ENCODE results near the gene MRPL41. TPM values are rescaled to one million over a fixed set of nuclear protein-coding genes. Genes with fewer than 3 reads are reported as not detected.
A peak's percentile ranks its signal among the peaks of the same experiment; 100 is the strongest.
"Not testable (repeated sequence)": the region's sequence is repeated elsewhere in the genome, so short reads cannot be mapped to it uniquely, and the experiment has no call there.

The MRPL41 gene
- polyA plus RNA-seq, 10 donors: 17.7 to 39.4 (median 22.2) TPM

GRCh38 chr9:137550231-137550621, 1.5 kb upstream of the MRPL41 start, which contains the start of gene PNPLA7:
PNPLA7 (minus strand) TSS chr9:137550402; CDS start chr9:137550197, 205 bp downstream.
- DNase-seq: peak; percentile 75 to 92 (median 84)

- DNase-seq: not testable (repeated sequence)
Measured at GRCh38 chr9:137550958-137551263, 768 bp upstream of the MRPL41 start.

GRCh38 chr9:137552022-137552768, 516 bp downstream of the MRPL41 start:
- DNase-seq: no peak

GRCh38 chr9:137553654-137554053, 2.0 kb downstream of the MRPL41 start:
- not testable (repeated sequence) for DNase-seq

GRCh38 chr9:137554349-137554748, 2.7 kb downstream of the MRPL41 start:
- no peak for DNase-seq

GRCh38 chr9:137555179-137555578, 3.5 kb downstream of the MRPL41 start:
- no peak for DNase-seq

- peak in 2 of 3 donors; percentile 57 to 59 for DNase-seq
Measured at GRCh38 chr9:137556069-137556838, 4.6 kb downstream of the MRPL41 start.

GRCh38 chr9:137558127-137558526, 6.4 kb downstream of the MRPL41 start:
- no peak for DNase-seq

GRCh38 chr9:137564134-137564533, 12.5 kb downstream of the MRPL41 start:
- no peak for DNase-seq

GRCh38 chr9:137564817-137565411, 13.2 kb downstream of the MRPL41 start:
- no peak for DNase-seq

GRCh38 chr9:137568445-137568844, 16.8 kb downstream of the MRPL41 start:
- not testable (repeated sequence) for DNase-seq

GRCh38 chr9:137569609-137570203, 18.0 kb downstream of the MRPL41 start:
- DNase-seq: no peak

- no peak for DNase-seq
Measured at GRCh38 chr9:137570566-137570965, 18.9 kb downstream of the MRPL41 start.

GRCh38 chr9:137574192-137574591, 22.5 kb downstream of the MRPL41 start:
- DNase-seq: no peak

- DNase-seq: no peak
Measured at GRCh38 chr9:137575364-137575715, 23.7 kb downstream of the MRPL41 start.

GRCh38 chr9:137575716-137576411, 24.2 kb downstream of the MRPL41 start:
- no peak for DNase-seq

- DNase-seq: peak; percentile 91 to 97 (median 96)
Measured at GRCh38 chr9:137578518-137579258, 27.0 kb downstream of the MRPL41 start, which contains the start of gene DPH7. DPH7 (minus strand) TSS chr9:137578925; CDS start chr9:137578777, 148 bp downstream.

- no peak for DNase-seq
Measured at GRCh38 chr9:137579259-137579604, 27.6 kb downstream of the MRPL41 start.

- no peak for DNase-seq
Measured at GRCh38 chr9:137580209-137580953, 28.7 kb downstream of the MRPL41 start.

- DNase-seq: no peak
Measured at GRCh38 chr9:137580954-137581322, 29.3 kb downstream of the MRPL41 start.
